HUES48 (cell line): ENCODE measurements around the gene OGFR.

Source experiments
- H3K27ac ChIP-seq: one replicate; pipeline ENCODE4 v1.7.0; 2013; ENCODE audit warnings: low read depth, low read length, inconsistent platforms
- H3K27me3 ChIP-seq: 2 replicates; pipeline ENCODE4 v1.6.1; 2013; ENCODE audit warnings: mild to moderate bottlenecking, low read length; ENCODE audit not compliant: control insufficient read depth, insufficient read depth
- H3K36me3 ChIP-seq: 2 replicates; pipeline ENCODE4 v1.6.1; 2013; ENCODE audit warnings: low read length; ENCODE audit not compliant: control insufficient read depth, insufficient read depth
- H3K4me1 ChIP-seq: 2 replicates; pipeline ENCODE4 v1.6.1; 2013; ENCODE audit warnings: mild to moderate bottlenecking, low read length; ENCODE audit not compliant: control insufficient read depth, insufficient read depth
- H3K4me3 ChIP-seq: 2 replicates; pipeline ENCODE4 v1.5.1; 2013; ENCODE audit warnings: mild to moderate bottlenecking, low read depth, low read length
- H3K9ac ChIP-seq: 2 replicates; pipeline ENCODE4 v1.6.1; 2013; ENCODE audit warnings: mild to moderate bottlenecking, low read depth, low read length, moderate library complexity
- H3K9me3 ChIP-seq: 2 replicates; pipeline ENCODE4 v1.6.1; 2013; ENCODE audit warnings: low read length; ENCODE audit not compliant: control insufficient read depth, insufficient read depth

Gene OGFR

DNA sequence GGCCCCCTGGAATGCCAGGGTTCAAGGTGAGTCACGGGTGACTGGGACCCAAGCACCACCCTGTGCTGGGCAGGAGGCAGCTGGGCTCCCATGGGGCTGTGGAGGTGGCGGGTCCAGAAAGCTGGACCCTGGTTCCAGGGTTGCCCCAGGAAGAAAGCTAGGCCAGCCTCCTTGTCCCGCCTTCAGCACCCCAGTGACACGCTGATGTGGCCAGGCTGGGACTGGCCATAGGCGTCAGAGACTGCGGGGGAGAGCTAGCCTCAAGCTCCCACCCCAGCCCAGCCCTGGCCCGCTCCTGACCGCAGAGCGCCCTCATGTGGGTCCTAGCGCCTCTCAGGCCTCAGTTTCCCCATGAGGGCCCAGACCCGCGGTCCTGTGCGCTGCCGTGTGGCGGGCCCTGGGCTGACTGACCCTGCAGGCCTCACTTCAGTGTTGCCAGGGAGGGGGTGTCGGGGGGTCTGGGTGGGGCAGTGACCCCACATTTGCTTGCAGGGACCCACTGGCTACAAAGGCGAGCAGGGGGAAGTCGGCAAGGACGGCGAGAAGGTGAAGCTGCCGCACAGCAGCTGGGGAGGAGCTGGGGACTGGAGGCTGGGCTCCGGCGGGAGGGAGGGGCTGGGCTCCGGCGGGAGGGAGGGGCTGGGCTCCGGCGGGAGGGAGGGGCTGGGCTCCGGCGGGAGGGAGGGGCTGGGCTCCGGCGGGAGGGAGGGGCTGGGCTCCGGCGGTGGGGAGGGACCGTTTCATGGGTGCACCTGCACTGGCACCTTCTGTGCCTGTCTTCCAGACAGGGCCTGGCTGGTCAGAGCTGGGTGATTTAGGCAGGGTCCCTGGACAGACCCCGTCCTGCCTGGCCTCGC is 20.1 kb downstream of the OGFR start:
- H3K4me3 ChIP-seq, result no peak overlapping the region
- peaks cover 18% of the 10 kb centered on the region for H3K36me3 ChIP-seq
- no peak overlapping the region for H3K27ac ChIP-seq
- no peaks in the 10 kb centered on the region for H3K9me3 ChIP-seq
- H3K4me1 ChIP-seq, result peaks cover 6% of the 10 kb centered on the region; the same call in 1 of the 2 replicates
- H3K27me3 ChIP-seq, result no peaks in the 10 kb centered on the region
- H3K9ac ChIP-seq, result no peak overlapping the region

DNA sequence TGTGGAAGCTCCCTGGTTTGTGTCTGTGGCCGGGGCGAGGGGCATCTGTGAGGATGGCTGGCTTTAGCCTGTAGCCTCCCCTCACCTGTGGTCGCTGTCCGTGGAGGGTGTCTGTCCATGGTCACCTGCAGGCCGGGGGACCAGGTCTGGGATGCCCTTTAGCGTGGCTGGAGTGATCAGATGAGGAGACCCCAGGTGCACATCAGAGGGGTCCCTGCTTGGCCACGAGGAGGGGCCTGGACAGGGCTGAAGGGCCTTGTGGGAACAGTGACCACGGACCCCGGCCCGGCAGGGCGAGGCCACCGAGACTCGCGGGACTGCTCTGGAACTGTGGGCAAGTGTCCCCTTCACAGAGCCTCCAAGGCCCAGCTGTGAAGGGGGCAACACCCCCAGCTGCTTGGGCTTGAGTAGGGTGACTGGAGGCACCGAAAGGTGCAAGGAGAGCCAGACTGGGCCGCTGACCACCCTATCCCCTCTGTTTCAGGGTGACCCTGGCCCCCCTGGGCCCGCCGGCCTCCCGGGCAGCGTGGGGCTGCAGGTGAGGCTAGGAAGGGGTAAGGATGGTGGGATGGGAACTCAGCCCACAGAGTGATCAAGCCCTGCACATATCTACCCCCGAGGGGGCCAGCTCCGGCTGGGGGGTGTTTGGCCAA is 20.8 kb downstream of the OGFR start:
- peaks cover 11% of the 10 kb centered on the region for H3K36me3 ChIP-seq

DNA sequence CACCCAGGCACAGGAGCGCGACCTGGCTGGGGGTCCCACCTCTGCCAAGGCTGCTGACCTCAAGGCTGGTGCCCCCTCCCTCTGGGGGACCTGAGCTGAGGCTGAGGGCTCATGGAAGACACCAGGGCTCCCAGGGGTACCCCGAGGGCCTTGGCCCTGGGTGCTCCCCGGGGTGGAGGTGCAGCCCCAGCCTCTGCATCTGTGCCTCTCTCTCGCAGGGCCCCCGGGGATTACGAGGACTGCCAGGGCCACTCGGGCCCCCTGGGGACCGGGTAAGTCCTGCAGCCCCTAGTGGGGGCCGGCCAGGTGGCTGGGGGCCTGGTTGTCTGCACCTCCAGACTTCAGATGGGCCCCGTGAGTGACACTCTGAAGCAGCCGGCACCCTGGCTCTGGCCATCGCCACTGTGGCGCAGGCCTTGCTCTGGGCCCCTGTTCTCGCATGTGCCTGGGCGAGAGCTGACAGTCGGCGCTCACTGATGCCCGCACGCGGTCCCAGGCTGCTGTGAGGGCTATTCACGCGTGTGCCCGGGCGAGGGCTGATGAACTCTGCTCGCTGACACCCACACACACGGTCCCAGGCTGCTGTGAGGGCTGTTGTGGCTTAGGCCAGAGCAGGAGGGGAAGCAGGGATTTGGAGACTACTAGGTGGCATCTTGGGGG is 21.5 kb downstream of the OGFR start:
- peaks cover 6% of the 10 kb centered on the region; the same call in 1 of the 2 replicates for H3K4me1 ChIP-seq

More for the DNA sequence above, 20.8 kb downstream of the OGFR start:
- H3K27ac ChIP-seq, result no peak overlapping the region
- H3K9ac ChIP-seq, result no peak overlapping the region
- peaks cover 6% of the 10 kb centered on the region; the same call in 1 of the 2 replicates for H3K4me1 ChIP-seq
- no peaks in the 10 kb centered on the region for H3K27me3 ChIP-seq
- H3K9me3 ChIP-seq, result no peaks in the 10 kb centered on the region
- H3K4me3 ChIP-seq, result no peak overlapping the region

DNA sequence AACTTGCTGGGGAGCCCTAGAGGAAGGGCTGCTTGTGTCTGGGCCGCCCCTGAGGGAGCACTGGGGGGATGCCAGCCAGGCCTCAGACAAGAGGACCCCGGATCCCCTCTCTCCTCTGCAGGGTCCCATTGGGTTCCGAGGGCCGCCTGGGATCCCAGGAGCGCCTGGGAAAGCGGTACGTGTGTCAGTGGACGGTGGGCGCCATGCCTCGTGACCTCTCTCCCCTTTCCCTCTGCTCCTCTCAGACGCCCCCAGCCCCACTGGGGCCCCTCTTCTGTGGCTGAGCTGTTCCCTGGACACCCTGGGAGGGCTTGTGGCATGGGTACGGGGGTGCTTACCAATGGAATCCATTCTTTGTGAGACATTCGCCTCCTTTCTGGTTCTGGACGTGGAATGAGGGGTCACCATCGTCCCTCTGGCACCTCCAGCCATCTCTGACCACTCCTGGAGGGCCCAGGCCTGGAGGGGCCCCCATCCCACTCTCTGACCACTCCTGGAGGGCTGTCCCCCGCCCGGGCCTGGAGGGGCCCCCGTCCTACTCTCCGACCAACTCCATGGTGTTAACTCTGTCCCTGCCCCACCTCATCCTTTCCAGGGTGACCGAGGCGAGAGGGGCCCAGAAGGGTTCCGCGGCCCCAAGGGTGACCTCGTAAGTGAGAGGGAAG is 22.1 kb downstream of the OGFR start:
- Histone ChIP-seq H3K36me3 (peaks cover 20% of the 10 kb centered on the region), H3K9ac (no peak overlapping the region), H3K4me1 (peaks cover 6% of the 10 kb centered on the region; the same call in 1 of the 2 replicates)

More for the DNA sequence above, 21.5 kb downstream of the OGFR start:
- H3K27me3 ChIP-seq, result no peaks in the 10 kb centered on the region
- no peak overlapping the region for H3K27ac ChIP-seq
- no peak overlapping the region for H3K4me3 ChIP-seq
- peaks cover 13% of the 10 kb centered on the region for H3K36me3 ChIP-seq
- H3K9me3 ChIP-seq, result no peaks in the 10 kb centered on the region
- no peak overlapping the region for H3K9ac ChIP-seq

GRCh38 chr20:62827311-62828038 is 22.8 kb downstream of the OGFR start:
- no peaks in the 10 kb centered on the region for H3K9me3 ChIP-seq
- H3K4me1 ChIP-seq, result peaks cover 6% of the 10 kb centered on the region; the same call in 1 of the 2 replicates
- H3K27me3 ChIP-seq, result no peaks in the 10 kb centered on the region
- H3K36me3 ChIP-seq, result peaks cover 26% of the 10 kb centered on the region
- H3K27ac ChIP-seq, result no peak overlapping the region
- no peak overlapping the region for H3K4me3 ChIP-seq
- H3K9ac ChIP-seq, result no peak overlapping the region

More for the DNA sequence above, 22.1 kb downstream of the OGFR start:
- Histone ChIP-seq H3K4me3 (no peak overlapping the region), H3K27ac (no peak overlapping the region), H3K27me3 (no peaks in the 10 kb centered on the region), H3K9me3 (no peaks in the 10 kb centered on the region)

- Histone ChIP-seq H3K27me3 (no peaks in the 10 kb centered on the region), H3K9ac (no peak overlapping the region), H3K9me3 (no peaks in the 10 kb centered on the region), H3K27ac (no peak overlapping the region), H3K4me3 (no peak overlapping the region), H3K4me1 (peaks cover 5% of the 10 kb centered on the region; the same call in 1 of the 2 replicates), H3K36me3 (peaks cover 28% of the 10 kb centered on the region)
These were observed 23.4 kb downstream of the OGFR start for GRCh38 chr20:62828051-62828450.

DNA sequence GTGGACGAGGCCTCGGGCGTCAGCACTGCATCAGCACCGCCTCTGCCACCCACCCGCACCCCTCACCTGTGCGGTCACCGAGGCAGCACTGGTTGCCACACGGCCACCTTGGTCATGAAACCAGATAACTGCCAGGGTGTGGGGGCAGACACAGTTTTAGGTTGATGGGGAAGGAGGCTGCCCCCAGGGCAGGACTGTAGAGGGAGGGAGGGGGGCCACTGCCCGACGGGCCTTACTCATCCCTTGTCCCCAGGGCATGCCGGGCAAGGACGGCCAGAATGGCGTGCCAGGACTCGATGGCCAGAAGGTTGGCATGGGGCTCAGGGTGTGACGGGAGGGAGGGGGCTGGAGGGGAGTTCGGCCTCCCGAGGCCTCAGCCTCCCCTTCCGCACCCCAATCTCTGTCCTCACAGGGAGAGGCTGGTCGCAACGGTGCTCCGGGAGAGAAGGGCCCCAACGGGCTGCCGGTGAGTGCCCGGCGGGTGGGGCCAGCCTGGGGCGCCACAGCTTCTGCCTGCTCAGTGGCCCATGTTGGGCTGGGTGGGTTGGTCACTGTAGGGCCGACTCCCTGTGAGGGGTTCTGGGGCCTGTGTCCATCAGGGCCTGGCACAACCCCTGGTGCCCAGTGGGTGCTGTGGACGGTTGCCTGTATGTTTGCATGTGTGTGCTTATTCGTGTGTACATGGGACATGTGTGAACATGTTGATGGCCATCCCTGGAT is 24.0 kb downstream of the OGFR start:
- H3K36me3 ChIP-seq, result peaks cover 28% of the 10 kb centered on the region
- no peak overlapping the region for H3K4me3 ChIP-seq
- no peaks in the 10 kb centered on the region; the same call in 1 of the 2 replicates for H3K4me1 ChIP-seq
- H3K27ac ChIP-seq, result no peak overlapping the region
- no peaks in the 10 kb centered on the region for H3K9me3 ChIP-seq
- no peaks in the 10 kb centered on the region for H3K27me3 ChIP-seq
- no peak overlapping the region for H3K9ac ChIP-seq

DNA sequence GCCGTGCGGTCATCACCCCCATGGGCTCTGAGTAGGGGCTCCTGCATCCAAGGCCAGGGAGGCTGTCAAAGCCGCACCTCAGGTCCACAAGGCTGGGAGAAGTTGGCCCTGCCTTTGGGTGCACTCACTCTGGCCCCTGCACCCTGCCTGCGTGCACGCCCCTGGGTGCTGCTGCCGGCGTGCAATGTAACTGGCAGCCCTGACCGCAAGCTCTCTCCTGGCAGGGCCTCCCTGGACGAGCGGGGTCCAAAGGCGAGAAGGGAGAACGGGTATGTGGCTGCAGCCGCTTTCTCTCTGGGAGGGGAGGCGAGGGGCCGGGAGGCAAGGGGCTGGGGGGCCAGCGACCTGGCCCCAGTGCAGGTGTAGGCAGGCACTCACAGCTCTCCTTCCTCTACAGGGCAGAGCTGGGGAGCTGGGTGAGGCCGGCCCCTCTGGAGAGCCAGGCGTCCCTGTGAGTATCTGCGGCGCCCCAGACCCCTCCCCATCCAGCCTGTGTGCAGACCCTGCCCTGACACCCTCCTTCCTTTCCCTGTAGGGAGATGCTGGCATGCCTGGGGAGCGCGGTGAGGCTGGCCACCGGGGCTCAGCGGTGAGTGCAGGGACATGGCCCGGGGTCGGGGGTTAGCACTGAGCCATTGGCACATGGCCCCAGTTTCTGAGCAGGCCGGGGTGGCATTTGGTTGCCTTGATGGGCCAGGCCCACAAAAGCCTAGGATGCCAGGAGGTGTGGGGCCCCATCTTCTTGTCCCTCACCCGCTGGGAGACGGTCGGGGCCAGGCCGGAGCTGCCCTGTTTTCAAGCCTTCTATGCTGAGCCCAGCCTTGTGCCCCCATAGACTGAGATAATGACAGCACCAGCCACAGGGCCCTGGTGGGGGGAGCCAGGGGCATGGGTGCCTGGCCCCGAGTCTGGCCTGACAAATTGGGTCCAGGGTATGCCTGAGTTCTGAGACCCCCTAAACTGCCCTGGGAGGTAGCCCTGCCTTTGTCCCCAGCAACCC is 24.9 kb downstream of the OGFR start:
- Histone ChIP-seq H3K4me1 (no peaks in the 10 kb centered on the region; the same call in 1 of the 2 replicates), H3K27ac (no peak overlapping the region), H3K9ac (no peak overlapping the region)

DNA sequence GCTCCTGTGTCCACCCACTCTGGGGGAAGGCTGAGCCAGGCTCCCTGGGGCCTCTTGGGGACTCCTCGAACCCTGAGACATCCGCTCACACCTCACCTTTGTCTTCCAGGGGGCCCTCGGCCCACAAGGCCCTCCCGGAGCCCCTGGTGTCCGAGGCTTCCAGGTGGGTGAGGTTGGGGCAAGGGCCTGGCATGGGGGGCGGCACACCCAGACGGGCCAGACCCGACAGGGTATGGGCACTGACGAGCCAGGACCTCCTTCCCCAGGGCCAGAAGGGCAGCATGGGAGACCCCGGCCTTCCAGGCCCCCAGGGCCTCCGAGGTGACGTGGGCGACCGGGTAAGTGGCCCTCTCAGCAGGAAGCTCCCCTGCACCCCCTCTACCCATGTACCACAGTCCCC is 25.6 kb downstream of the OGFR start:
- Histone ChIP-seq H3K27me3 (no peaks in the 10 kb centered on the region), H3K9ac (no peak overlapping the region), H3K27ac (no peak overlapping the region), H3K9me3 (no peaks in the 10 kb centered on the region), H3K36me3 (peaks cover 28% of the 10 kb centered on the region), H3K4me3 (no peak overlapping the region), H3K4me1 (no peaks in the 10 kb centered on the region)

More for the DNA sequence above, 24.9 kb downstream of the OGFR start:
- H3K36me3 ChIP-seq, result peaks cover 28% of the 10 kb centered on the region
- no peaks in the 10 kb centered on the region for H3K27me3 ChIP-seq
- no peak overlapping the region for H3K4me3 ChIP-seq
- H3K9me3 ChIP-seq, result no peaks in the 10 kb centered on the region
